ENCODE data around the gene NMNAT2.

DNA sequence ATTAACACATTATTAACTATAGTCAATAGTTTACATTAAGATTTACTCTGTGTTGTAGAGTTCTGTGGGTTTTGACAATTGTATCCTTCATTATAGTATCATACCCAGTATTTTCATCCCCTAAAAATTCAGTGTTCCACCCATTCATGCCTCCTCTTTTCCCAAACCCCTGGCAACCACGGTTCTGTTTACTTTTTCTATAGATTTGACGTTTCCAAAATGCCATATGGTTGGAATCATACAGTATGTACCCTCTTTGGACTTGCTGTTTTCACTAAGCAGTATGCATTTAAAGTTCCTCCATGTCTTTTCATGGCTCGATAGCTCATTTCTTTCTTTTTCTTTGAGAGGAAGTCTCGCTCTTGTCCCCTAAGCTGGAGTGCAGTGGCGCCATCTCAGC, 122.7 kb downstream of the NMNAT2 start:
- TF ChIP-seq TCF4 (CRISPR knock-in tag; IDR thresholded peaks at IDR 0.05; ENCODE audit: borderline replicate concordance) = no peak
- no peak for TF ChIP-seq TOX (CRISPR knock-in tag; IDR thresholded peaks at IDR 0.05; ENCODE audit: borderline replicate concordance)
- TF ChIP-seq, protein P1, sequence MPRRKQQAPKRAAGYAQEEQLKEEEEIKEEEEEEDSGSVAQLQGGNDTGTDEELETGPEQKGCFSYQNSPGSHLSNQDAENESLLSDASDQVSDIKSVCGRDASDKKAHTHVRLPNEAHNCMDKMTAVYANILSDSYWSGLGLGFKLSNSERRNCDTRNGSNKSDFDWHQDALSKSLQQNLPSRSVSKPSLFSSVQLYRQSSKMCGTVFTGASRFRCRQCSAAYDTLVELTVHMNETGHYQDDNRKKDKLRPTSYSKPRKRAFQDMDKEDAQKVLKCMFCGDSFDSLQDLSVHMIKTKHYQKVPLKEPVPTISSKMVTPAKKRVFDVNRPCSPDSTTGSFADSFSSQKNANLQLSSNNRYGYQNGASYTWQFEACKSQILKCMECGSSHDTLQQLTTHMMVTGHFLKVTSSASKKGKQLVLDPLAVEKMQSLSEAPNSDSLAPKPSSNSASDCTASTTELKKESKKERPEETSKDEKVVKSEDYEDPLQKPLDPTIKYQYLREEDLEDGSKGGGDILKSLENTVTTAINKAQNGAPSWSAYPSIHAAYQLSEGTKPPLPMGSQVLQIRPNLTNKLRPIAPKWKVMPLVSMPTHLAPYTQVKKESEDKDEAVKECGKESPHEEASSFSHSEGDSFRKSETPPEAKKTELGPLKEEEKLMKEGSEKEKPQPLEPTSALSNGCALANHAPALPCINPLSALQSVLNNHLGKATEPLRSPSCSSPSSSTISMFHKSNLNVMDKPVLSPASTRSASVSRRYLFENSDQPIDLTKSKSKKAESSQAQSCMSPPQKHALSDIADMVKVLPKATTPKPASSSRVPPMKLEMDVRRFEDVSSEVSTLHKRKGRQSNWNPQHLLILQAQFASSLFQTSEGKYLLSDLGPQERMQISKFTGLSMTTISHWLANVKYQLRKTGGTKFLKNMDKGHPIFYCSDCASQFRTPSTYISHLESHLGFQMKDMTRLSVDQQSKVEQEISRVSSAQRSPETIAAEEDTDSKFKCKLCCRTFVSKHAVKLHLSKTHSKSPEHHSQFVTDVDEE (CRISPR knock-in tag; IDR thresholded peaks at IDR 0.05) = no peak
- TF ChIP-seq, protein P2, sequence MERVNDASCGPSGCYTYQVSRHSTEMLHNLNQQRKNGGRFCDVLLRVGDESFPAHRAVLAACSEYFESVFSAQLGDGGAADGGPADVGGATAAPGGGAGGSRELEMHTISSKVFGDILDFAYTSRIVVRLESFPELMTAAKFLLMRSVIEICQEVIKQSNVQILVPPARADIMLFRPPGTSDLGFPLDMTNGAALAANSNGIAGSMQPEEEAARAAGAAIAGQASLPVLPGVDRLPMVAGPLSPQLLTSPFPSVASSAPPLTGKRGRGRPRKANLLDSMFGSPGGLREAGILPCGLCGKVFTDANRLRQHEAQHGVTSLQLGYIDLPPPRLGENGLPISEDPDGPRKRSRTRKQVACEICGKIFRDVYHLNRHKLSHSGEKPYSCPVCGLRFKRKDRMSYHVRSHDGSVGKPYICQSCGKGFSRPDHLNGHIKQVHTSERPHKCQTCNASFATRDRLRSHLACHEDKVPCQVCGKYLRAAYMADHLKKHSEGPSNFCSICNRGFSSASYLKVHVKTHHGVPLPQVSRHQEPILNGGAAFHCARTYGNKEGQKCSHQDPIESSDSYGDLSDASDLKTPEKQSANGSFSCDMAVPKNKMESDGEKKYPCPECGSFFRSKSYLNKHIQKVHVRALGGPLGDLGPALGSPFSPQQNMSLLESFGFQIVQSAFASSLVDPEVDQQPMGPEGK (CRISPR knock-in tag; IDR thresholded peaks at IDR 0.05; ENCODE audit: borderline replicate concordance) = no peak
- no peak for TF ChIP-seq ZFP30 (CRISPR knock-in tag; IDR thresholded peaks at IDR 0.05)
- no peak for TF ChIP-seq ZNF565 (CRISPR knock-in tag; conservative IDR thresholded peaks at IDR 0.05; ENCODE audit: low read depth)
- TF ChIP-seq ESRRG (CRISPR knock-in tag; IDR thresholded peaks at IDR 0.05) = no peak
- TF ChIP-seq RARB (CRISPR knock-in tag; IDR thresholded peaks at IDR 0.05) = no peak
- TF ChIP-seq ZNF8 (CRISPR knock-in tag; IDR thresholded peaks at IDR 0.05) = no peak
- no peak for TF ChIP-seq BACH2 (CRISPR knock-in tag; IDR thresholded peaks at IDR 0.05; ENCODE audit: borderline replicate concordance)
- TF ChIP-seq SNAI2 (CRISPR knock-in tag; IDR thresholded peaks at IDR 0.05) = no peak
- TF ChIP-seq, protein P3, sequence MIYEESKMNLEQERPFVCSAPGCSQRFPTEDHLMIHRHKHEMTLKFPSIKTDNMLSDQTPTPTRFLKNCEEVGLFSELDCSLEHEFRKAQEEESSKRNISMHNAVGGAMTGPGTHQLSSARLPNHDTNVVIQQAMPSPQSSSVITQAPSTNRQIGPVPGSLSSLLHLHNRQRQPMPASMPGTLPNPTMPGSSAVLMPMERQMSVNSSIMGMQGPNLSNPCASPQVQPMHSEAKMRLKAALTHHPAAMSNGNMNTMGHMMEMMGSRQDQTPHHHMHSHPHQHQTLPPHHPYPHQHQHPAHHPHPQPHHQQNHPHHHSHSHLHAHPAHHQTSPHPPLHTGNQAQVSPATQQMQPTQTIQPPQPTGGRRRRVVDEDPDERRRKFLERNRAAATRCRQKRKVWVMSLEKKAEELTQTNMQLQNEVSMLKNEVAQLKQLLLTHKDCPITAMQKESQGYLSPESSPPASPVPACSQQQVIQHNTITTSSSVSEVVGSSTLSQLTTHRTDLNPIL (CRISPR knock-in tag; IDR thresholded peaks at IDR 0.05; ENCODE audit: low read depth) = no peak
- TF ChIP-seq ZC3H10 (CRISPR knock-in tag; IDR thresholded peaks at IDR 0.05) = no peak
- no peak for TF ChIP-seq ZFP3 (CRISPR knock-in tag; IDR thresholded peaks at IDR 0.05)

All from SK-N-SH treated with all-trans-retinoic acid at 6 μM for 48 hours (cell line).